Measurements from ENCODE around the gene CGB7.
"Not testable (repeated sequence)": the region's sequence is repeated elsewhere in the genome, so short reads cannot be mapped to it uniquely, and the experiment has no call there.

CGB7 gene

DNA sequence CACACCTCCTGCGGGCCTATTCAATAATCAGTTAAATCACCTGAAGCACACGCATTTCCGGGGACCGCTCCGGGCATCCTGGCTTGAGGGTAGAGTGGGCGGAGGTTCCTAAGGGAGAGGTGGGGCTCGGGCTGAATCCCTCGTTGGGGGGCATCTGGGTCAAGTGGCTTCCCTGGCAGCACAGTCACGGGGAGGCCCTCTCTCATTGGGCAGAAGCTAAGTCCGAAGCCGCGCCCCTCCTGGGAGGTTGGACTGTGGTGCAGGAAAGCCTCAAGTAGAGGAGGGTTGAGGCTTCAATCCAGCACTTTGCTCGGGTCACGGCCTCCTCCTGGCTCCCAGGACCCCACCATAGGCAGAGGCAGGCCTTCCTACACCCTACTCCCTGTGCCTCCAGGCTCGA is 14.0 kb downstream of the CGB7 start, which contains the start of gene CGB5:
CGB5 (plus strand) TSS at position 301 of the 400 bp plus-strand sequence. CDS start 362 bp downstream, outside the sequence.
- in situ Hi-C loops (cut with MboI; ENCODE audit: low sequenced_read_pairs) = not testable (repeated sequence)

DNA sequence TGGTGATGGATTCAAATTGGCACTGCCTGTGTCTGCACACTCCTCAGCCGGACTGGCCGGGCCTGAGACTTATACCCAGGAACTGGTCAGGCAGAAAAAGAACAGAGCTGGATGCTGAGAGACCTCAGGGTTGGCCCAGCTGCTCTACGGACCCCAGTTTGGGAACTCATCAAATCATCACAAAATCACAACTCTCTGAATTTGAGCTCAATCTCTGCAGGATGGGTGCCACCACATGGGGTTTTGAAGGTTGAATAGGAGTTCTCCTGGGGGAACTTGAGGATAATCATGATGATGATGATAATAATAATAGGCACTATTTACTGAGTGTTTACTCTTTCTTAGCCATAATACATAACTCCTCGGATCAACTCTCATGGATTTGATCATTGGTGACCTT is 14.9 kb downstream of the CGB7 start:
- in situ Hi-C loops (cut with MboI; ENCODE audit: low sequenced_read_pairs) = not testable (repeated sequence)

GRCh38 chr19:49042177-49042576 is 15.4 kb downstream of the CGB7 start:
- in situ Hi-C loops (cut with MboI; ENCODE audit: low sequenced_read_pairs) = no loop called here

- in situ Hi-C loops (cut with MboI; ENCODE audit: low sequenced_read_pairs) = not testable (repeated sequence)
These were observed 17.8 kb downstream of the CGB7 start for GRCh38 chr19:49039736-49040135.

DNA sequence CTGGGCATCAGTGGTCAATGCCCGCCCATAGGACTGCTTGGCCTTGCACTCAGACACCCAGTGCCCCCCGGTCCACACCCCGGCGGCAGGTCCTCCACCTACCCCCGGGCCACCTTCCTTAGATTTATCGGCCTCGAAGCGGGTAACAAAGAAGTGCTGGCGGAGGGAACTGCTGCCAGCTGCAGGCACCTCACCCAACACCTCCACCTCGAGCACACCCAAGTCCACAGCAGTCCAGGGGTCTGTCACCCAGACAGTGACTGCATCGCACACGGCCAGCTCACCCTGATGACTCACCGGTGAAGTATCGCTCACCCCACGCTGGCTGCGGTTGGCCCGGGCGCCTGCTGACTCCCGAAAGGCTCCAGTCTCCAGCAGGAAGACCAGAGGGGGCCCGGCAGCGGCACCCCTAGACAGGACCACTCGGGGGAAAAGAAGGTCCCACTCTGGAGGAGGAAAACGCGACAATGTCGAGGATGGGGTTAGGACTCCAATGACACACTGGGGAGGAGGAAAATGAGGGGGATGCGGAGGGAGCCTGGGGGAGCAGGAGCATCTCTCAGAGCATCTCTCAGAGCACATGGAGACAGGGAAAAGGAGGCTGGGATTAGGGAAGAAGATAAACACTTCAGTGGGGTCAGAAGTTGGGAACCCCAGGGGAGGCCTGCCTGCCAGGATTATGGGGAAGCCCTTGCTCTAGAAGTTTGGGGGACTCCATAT is 18.8 kb downstream of the CGB7 start:
- in situ Hi-C loops (cut with MboI; ENCODE audit: low sequenced_read_pairs) = not testable (repeated sequence)

DNA sequence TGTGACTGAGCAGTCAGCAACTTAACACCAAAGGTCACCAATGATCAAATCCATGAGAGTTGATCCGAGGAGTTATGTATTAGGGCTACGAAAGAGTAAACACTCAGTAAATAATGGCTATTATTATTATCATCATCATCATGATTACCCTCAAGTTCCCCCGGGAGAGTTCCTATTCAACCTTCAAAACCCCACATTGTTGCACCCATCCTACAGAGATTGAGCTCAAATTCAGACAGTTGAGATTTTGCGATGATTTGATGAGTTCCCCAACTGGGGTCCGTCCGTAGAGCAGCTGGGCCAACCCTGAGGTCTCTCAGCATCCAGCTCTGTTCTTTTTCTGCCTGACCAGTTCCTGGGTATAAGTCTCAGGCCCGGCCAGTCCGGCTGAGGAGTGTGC is 19.4 kb downstream of the CGB7 start:
- in situ Hi-C loops (cut with MboI; ENCODE audit: low sequenced_read_pairs) = not testable (repeated sequence)

DNA sequence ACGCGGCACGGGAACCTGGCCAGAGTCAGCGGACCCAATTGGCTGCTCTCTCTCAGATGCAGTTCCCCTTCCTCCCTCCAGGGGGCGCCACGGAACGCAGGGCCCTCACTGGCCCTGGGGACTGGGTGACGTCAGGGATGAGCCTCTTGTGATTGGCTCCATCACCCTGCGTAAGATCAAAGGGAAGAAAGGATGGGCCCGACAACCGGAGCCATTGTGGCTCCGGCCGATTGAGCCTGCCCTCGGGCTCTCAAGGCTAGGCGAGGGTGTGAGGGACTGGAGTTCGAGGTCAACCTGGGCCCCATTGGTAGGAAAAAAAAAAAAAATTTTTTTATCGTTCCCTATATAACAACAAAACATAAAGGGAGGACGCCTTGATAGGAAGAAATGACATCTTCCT is 20.7 kb downstream of the CGB7 start, which contains the start of gene CGB1:
CGB1 (minus strand) TSS at position 81 of the 400 bp plus-strand sequence. CDS start 184 bp downstream, outside the sequence.
- in situ Hi-C loops (cut with MboI; ENCODE audit: low sequenced_read_pairs) = not testable (repeated sequence)

GRCh38 chr19:49031642-49032301 is 25.8 kb downstream of the CGB7 start, which contains the start of gene CGB2:
TSS of gene CGB2 (plus strand) at chr19:49031890. CDS start at chr19:49032096, 206 bp downstream.
- in situ Hi-C loops (cut with MboI; ENCODE audit: low sequenced_read_pairs) = not testable (repeated sequence)

GRCh38 chr19:49030323-49030722 is 27.2 kb downstream of the CGB7 start:
- in situ Hi-C loops (cut with MboI; ENCODE audit: low sequenced_read_pairs) = not testable (repeated sequence)

DNA sequence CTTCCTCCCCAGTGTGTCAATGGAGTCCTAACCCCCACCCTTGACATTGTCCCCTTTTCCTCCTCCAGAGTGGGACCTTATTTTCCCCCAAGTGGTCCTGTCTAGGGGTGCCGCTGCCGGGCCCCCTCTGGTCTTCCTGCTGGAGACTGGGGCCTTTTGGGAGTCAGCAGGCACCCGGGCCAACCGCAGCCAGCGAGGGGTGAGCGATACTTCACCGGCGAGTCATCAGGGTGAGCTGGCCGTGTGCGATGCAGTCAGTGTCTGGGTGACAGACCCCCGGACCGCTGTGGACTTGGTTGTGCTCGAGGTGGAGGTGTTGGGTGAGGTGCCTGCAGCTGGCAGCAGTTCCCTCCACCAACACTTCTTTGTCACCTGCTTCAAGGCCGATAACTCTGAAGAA is 27.8 kb downstream of the CGB7 start:
- in situ Hi-C loops (cut with MboI; ENCODE audit: low sequenced_read_pairs) = not testable (repeated sequence)

- in situ Hi-C loops (cut with MboI; ENCODE audit: low sequenced_read_pairs) = not testable (repeated sequence)
These were observed 28.9 kb downstream of the CGB7 start for GRCh38 chr19:49028686-49029085.

DNA sequence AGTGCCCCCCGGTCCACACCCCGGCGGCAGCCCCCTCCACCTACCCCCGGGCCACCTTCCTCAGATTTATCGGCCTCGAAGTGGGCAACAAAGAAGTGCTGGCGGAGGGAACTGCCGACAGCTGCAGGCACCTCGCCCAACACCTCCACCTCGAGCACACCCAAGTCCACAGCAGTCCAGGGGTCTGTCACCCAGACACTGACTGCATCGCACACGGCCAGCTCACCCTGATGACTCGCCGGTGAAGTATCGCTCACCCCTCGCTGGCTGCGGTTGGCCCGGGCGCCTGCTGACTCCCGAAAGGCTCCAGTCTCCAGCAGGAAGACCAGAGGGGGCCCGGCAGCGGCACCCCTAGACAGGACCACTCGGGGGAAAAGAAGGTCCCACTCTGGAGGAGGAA is 31.9 kb downstream of the CGB7 start:
- in situ Hi-C loops (cut with MboI; ENCODE audit: low sequenced_read_pairs) = not testable (repeated sequence)

DNA sequence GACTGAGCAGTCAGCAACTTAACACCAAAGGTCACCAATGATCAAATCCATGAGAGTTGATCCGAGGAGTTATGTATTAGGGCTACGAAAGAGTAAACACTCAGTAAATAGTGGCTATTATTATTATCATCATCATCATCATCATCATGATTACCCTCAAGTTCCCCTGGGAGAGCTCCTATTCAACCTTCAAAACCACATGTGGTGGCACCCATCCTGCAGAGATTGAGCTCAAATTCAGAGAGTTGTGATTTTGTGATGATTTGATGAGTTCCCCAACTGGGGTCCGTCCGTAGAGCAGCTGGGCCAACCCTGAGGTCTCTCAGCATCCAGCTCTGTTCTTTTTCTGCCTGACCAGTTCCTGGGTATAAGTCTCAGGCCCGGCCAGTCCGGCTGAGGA is 32.5 kb downstream of the CGB7 start:
- in situ Hi-C loops (cut with MboI; ENCODE audit: low sequenced_read_pairs) = not testable (repeated sequence)

GRCh38 chr19:49024233-49024632 is 33.3 kb downstream of the CGB7 start, which contains the start of gene CGB3:
TSS of gene CGB3 (minus strand) at chr19:49024333. CDS start at chr19:49023971, 362 bp downstream.
- in situ Hi-C loops (cut with MboI; ENCODE audit: low sequenced_read_pairs) = not testable (repeated sequence)

DNA sequence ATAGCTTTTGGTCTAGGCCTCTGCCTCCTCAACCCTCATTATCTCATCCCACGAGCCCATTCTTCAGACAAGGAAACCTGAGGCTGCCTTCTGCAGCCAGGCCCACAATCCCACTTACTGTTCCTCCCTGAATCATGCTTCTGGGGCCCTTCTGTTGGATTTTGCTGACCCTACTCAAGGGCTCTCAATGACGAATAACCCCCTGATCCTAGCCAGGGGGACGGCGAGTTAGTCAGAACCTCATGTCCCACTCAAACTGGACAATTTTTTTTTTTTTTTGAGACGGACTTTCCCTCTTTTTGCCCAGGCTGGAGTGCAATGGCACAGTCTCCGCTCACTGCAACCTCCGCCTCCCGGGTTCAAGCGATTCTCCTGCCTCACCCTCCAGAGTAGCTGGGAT is 35.4 kb downstream of the CGB7 start:
- in situ Hi-C loops (cut with MboI; ENCODE audit: low sequenced_read_pairs) = no loop called here

DNA sequence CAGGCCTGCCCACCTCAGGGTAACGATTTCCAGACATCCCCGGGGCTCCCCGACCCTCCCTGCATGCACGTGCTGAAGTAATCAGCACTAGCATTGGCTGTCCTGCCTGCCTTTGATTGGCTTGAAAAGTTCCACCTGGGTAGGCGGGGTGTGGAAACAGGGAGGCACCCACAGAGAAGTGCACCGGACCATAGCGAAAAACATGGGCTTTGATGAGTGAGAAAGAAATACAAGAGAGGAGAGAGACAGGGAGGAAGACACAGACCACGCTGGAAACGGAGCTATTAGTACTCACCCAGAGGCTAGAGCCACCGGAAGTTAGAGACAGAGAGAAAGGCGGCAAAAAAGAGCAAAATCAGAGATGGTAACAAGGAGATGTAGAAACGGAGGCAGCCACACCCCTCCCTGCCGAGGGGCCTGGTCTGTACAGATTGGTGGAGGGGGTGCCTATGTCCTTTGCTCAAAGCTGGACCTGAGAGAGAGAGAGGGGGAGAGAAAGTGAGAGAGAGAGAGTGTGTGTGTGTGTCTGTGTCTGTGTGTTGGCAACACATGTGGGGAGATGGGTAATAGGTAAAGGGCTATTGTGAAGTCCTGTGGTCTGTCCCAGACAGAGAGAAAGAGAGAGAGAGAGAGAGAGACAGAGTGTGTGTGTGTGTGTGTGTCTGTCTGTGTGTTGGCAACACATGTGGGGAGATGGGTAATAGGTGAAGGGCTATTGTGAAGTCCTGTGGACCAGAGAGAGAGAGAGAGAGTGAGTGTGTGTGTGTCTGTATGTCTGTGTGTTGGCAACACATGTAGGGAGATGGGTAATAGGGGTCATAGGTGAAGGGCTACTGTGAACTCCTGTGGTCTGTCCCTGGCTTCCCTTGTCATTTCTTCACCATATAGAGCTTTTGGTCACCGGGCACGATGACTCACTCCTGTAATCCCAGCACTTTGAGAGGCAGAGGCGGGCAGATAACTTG is 36.3 kb downstream of the CGB7 start:
- in situ Hi-C loops (cut with MboI; ENCODE audit: low sequenced_read_pairs) = no loop called here

GRCh38 chr19:49020342-49020741 is 37.2 kb downstream of the CGB7 start:
- in situ Hi-C loops (cut with MboI; ENCODE audit: low sequenced_read_pairs) = no loop called here

- in situ Hi-C loops (cut with MboI; ENCODE audit: low sequenced_read_pairs) = no loop called here
These were observed 38.2 kb downstream of the CGB7 start for GRCh38 chr19:49019242-49019932.

DNA sequence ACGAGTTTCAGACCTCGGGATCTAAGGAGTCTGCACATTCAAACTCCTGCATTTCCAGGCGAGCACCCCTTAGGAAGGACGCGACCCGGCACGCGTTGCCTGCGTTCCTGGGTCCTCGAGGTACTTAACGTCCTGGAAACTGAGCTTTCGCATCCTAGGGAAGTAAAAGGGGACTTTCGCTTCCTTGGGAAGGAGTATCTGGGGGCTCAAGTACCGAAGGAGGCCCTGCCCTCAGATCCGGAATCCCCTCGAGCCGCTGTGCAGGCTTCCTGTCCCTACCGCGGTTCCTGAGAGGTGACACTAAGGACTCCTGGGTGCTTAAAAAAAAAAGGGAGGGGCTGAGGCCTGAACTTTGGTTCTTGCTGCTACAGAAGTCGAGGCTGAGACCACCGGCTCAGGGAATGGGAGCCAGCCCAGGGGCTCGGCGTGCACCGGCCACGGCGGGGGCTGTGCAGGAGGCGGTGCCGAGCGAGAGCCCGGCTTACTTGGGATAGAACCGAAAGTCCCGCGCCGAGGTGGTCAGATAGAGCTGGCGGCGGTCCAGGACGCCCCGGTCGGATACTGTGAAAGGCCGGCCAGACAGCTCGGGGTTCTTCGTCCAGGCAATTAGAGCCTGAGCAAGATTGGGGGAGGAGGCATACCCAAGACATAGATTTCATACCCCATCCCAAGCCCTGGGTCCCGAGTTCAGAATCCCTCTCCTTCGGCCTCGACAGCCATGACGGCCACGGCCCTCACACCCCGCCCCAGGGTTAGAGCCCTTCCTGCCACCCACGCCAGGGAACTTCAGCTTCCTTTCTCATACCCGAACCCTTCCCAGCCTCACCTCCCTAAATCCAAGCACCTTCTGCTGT is 38.9 kb downstream of the CGB7 start:
- in situ Hi-C loops (cut with MboI; ENCODE audit: low sequenced_read_pairs) = not testable (repeated sequence)

All from HL-60/S4 treated with retinoic acid at 250 ng/mL for 4 days and 3 days (cell line).